Keratinocyte (primary cell): ENCODE data around the gene ZMIZ1. TPM values are rescaled to one million over a fixed set of nuclear protein-coding genes. Genes with fewer than 3 reads are reported as not detected.

Source experiments
- DNase-seq: peaks from one replicate; pipeline ENCODE4 v3.0.0-alpha.2; 2011; ENCODE audit warnings: low read depth, missing footprints, low spot score
- FAIRE-seq: peaks from 2 replicates; lab custom pipeline; 2011; peaks lifted over from hg19 to GRCh38; lab: Jason Lieb, UNC
- H2AFZ ChIP-seq: 2 replicates; pipeline ENCODE4 v1.6.0; 2012; ENCODE audit warnings: low read length, control low read depth, inconsistent platforms; ENCODE audit not compliant: control insufficient read depth
- H3K27ac ChIP-seq: 2 replicates; pipeline ENCODE4 v1.5.1; 2011; ENCODE audit warnings: low read length; ENCODE audit not compliant: control insufficient read depth, insufficient read depth
- H3K27me3 ChIP-seq: 3 replicates; pipeline ENCODE4 v1.6.0; 2011; ENCODE audit warnings: low read length; ENCODE audit not compliant: control insufficient read depth, insufficient read depth; ENCODE audit errors: extremely low read depth
- H3K36me3 ChIP-seq, 2 experiments: 2 replicates in 1 of 2; 3 replicates in 1 of 2; pipeline ENCODE4 v1.5.1; 2011; ENCODE audit warnings: low read length in 2 of 2, mild to moderate bottlenecking in 1 of 2; ENCODE audit not compliant: control insufficient read depth in 2 of 2, insufficient read depth in 2 of 2; ENCODE audit errors: extremely low read depth in 1 of 2
- H3K4me1 ChIP-seq: 3 replicates; pipeline ENCODE4 v1.5.1; 2011; ENCODE audit warnings: low read length; ENCODE audit not compliant: control insufficient read depth, insufficient read depth; ENCODE audit errors: extremely low read depth
- H3K4me2 ChIP-seq: 3 replicates; pipeline ENCODE4 v1.6.0; 2011; ENCODE audit warnings: low read depth, low read length; ENCODE audit not compliant: control insufficient read depth, insufficient read depth; ENCODE audit errors: extremely low read depth
- H3K4me3 ChIP-seq, 3 experiments: fragments of 200-600 bp in 1 of 3; sonication (generic) in 1 of 3; 2 replicates in 2 of 3; 3 replicates in 1 of 3; pipeline ENCODE4 v1.5.1; 2011 to 2016; ENCODE audit warnings: low read length in 3 of 3, mild to moderate bottlenecking in 3 of 3, control low read depth in 2 of 3, inconsistent platforms in 1 of 3, low read depth in 1 of 3, mixed read lengths in 1 of 3, mixed run types in 1 of 3, moderate library complexity in 1 of 3; ENCODE audit not compliant: control insufficient read depth in 2 of 3, insufficient read depth in 2 of 3; ENCODE audit errors: extremely low read depth in 1 of 3
- H3K79me2 ChIP-seq: 2 replicates; pipeline ENCODE4 v1.6.0; 2012; ENCODE audit warnings: low read length; ENCODE audit not compliant: control insufficient read depth, insufficient read depth
- H3K9ac ChIP-seq: 3 replicates; pipeline ENCODE4 v1.6.0; 2011; ENCODE audit warnings: low read length; ENCODE audit not compliant: control insufficient read depth, insufficient read depth; ENCODE audit errors: extremely low read depth
- H3K9me1 ChIP-seq: 3 replicates; pipeline ENCODE4 v1.6.0; 2011; ENCODE audit warnings: low read length; ENCODE audit not compliant: control insufficient read depth, insufficient read depth; ENCODE audit errors: extremely low read depth
- H3K9me3 ChIP-seq: 2 replicates; pipeline ENCODE4 v1.5.1; 2012; ENCODE audit warnings: low read depth, low read length; ENCODE audit not compliant: control insufficient read depth
- H4K20me1 ChIP-seq: 3 replicates; pipeline ENCODE4 v1.6.0; 2011; ENCODE audit warnings: low read length; ENCODE audit not compliant: control insufficient read depth, insufficient read depth; ENCODE audit errors: extremely low read depth
- EZH2 ChIP-seq: IDR thresholded peaks from one replicate; pipeline ENCODE4 v1.6.1; 2012; ENCODE audit warnings: inconsistent platforms, mild to moderate bottlenecking, low read length, moderate library complexity
- dilution Hi-C: fragments of 300-500 bp; cut with MboI; formaldehyde crosslinking; loops from one replicate; pipeline ENCODE4 v1.7.0; 2020; ENCODE audit warnings: low sequenced_read_pairs; ENCODE audit not compliant: extremely low pct_ligation_motif_present
- polyA plus RNA-seq, 5 experiments: library from polyadenylated mRNA; depleted of rRNA in 3 of 5; stranded (reverse) in 3 of 5; stranded (forward) in 1 of 5; unstranded in 1 of 5; fragments of >200 nt; gene quantifications; 1 replicate in 1 of 5; 2 replicates in 3 of 5; 3 replicates in 1 of 5; pipeline versions ENCODE4 v1.2.1 to v1.2.3, GENCODE V29; 2011 to 2012; ENCODE audit warnings: missing spikeins in 2 of 5, low read depth in 1 of 5, low replicate concordance in 1 of 5
- TF ChIP-seq, protein P1 (sequence below), 3 experiments: IDR thresholded peaks in 1 of 3; conservative IDR thresholded peaks in 1 of 3; optimal IDR thresholded peaks in 1 of 3; 2 replicates in 2 of 3; 3 replicates in 1 of 3; pipeline versions ENCODE3 to v1.5.1; 2011; ENCODE audit warnings: low read length in 3 of 3, mild to moderate bottlenecking in 3 of 3, moderate library complexity in 2 of 3, control low read depth in 1 of 3, inconsistent platforms in 1 of 3; ENCODE audit not compliant: insufficient read depth in 2 of 3; ENCODE audit errors: extremely low read depth in 1 of 3

ZMIZ1 gene
- polyA plus RNA-seq, 1 donor (not counting 4 experiments of a cell fraction or from before 2014, with no cell fraction given) = 1.8 TPM

GRCh38 chr10:79059859-79060379 is 8.8 kb upstream of the ZMIZ1 start:
- dilution Hi-C loops = no loop called here
- Histone ChIP-seq H3K27me3 (peaks cover 4% of the 10 kb centered on the region), H4K20me1 (no peaks in the 10 kb centered on the region), H3K4me3 (no peak overlapping the region), H3K79me2 (no peaks in the 10 kb centered on the region), H3K9me1 (no peaks in the 10 kb centered on the region), H3K9ac (no peak overlapping the region), H3K27ac (no peak overlapping the region), H3K4me2 (no peak overlapping the region), H3K4me1 (no peaks in the 10 kb centered on the region), H3K36me3 (no peaks in the 10 kb centered on the region), H2AFZ (no peak overlapping the region), H3K9me3 (no peaks in the 10 kb centered on the region)
- no peak for DNase-seq
- FAIRE-seq = no peak
- TF ChIP-seq, protein P1, sequence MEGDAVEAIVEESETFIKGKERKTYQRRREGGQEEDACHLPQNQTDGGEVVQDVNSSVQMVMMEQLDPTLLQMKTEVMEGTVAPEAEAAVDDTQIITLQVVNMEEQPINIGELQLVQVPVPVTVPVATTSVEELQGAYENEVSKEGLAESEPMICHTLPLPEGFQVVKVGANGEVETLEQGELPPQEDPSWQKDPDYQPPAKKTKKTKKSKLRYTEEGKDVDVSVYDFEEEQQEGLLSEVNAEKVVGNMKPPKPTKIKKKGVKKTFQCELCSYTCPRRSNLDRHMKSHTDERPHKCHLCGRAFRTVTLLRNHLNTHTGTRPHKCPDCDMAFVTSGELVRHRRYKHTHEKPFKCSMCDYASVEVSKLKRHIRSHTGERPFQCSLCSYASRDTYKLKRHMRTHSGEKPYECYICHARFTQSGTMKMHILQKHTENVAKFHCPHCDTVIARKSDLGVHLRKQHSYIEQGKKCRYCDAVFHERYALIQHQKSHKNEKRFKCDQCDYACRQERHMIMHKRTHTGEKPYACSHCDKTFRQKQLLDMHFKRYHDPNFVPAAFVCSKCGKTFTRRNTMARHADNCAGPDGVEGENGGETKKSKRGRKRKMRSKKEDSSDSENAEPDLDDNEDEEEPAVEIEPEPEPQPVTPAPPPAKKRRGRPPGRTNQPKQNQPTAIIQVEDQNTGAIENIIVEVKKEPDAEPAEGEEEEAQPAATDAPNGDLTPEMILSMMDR (optimal IDR thresholded peaks at IDR 0.05 in 1 of 3, IDR thresholded peaks at IDR 0.05 in 1 of 3, conservative IDR thresholded peaks at IDR 0.05 in 1 of 3; ENCODE audit: extremely low read depth in 1 of 3, insufficient read depth in 2 of 3, low read length in 3 of 3) = no peak
- TF ChIP-seq EZH2 = no peak

DNA sequence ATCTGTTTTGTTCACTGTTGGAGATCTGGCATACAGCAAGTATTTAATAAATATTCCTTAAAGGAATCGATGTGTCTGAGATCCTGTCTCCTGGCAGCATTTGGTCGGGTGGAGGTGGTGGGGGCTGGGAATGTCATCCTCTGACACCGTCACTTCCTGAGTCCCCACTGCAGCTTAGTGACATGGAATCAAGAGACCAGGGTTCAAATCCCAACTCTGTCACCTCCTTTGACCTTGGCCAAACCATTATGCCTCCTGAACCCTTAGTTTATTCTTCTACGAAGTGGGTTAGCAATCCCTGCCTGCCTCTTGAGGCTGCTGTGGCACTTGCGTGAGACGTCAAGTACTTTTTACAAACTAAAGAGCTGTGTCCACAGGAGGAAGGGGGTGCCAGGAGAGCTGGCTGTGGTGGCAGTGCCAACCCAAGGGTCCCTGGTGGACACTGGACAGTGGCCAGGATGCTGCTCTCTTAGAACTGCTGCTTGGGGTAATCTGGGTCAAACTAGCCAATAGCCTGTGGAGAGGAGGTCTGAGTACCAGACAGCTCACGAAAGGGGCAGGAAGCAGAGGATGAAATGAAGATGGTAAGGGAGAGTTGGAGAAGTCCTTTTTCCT is 8.0 kb upstream of the ZMIZ1 start:
- no peak overlapping the region for H3K4me3 ChIP-seq

More for the DNA sequence above, 8.0 kb upstream of the ZMIZ1 start:
- dilution Hi-C loops = no loop called here
- DNase-seq (no peak), FAIRE-seq (no peak)
- H2AFZ ChIP-seq = no peak overlapping the region
- no peaks in the 10 kb centered on the region for H3K36me3 ChIP-seq
- no peaks in the 10 kb centered on the region for H3K9me1 ChIP-seq
- no peaks in the 10 kb centered on the region for H3K4me1 ChIP-seq
- peaks cover 4% of the 10 kb centered on the region for H3K27me3 ChIP-seq
- no peak overlapping the region for H3K27ac ChIP-seq
- H3K4me2 ChIP-seq = no peak overlapping the region
- no peak overlapping the region for H3K9ac ChIP-seq
- H4K20me1 ChIP-seq = no peaks in the 10 kb centered on the region
- TF ChIP-seq, protein P1 (optimal IDR thresholded peaks at IDR 0.05 in 1 of 3, IDR thresholded peaks at IDR 0.05 in 1 of 3, conservative IDR thresholded peaks at IDR 0.05 in 1 of 3; ENCODE audit: extremely low read depth in 1 of 3, insufficient read depth in 2 of 3, low read length in 3 of 3) = no peak
- no peak for TF ChIP-seq EZH2
- H3K79me2 ChIP-seq = no peaks in the 10 kb centered on the region
- no peaks in the 10 kb centered on the region for H3K9me3 ChIP-seq
